Measurements from ENCODE around the gene DNAL1. TPM values are rescaled to one million over a fixed set of nuclear protein-coding genes. Genes with fewer than 3 reads are reported as not detected.
"Not testable (repeated sequence)": the region's sequence is repeated elsewhere in the genome, so short reads cannot be mapped to it uniquely, and the experiment has no call there.

The DNAL1 gene
- total and polyA plus RNA-seq, 2 experiments from 2014 or later = 6.0 to 6.9 TPM

GRCh38 chr14:73696466-73697400 is 51.9 kb downstream of the DNAL1 start:
- Histone ChIP-seq H3K27me3 (no peaks in the 10 kb centered on the region), H3K4me3 (no peak overlapping the region), H3K27ac (peak overlapping the region; percentile 54), H4K20me1 (ENCODE audit: insufficient read depth, poor library complexity, severe bottlenecking) (no peaks in the 10 kb centered on the region), H3K79me2 (no peaks in the 10 kb centered on the region), H3K9me2 (replicated peaks; ENCODE audit: insufficient read depth) (no peaks in the 10 kb centered on the region), H3K36me3 (replicated peaks; ENCODE audit: insufficient read depth, low read depth) (no peaks in the 10 kb centered on the region), H3K9me3 (ENCODE audit: low read depth) (no peaks in the 10 kb centered on the region), H3K4me1 (ENCODE audit: insufficient read depth) (no peaks in the 10 kb centered on the region), H3K4me2 (no peak overlapping the region), H2AFZ (no peak overlapping the region)
- 85% methylated on average over 2 of the region's 2 CpGs for WGBS (ENCODE audit: low lambda C conversion rate, missing lambda C conversion rate)
- TF ChIP-seq EZH2 (IDR thresholded peaks at IDR 0.05; ENCODE audit: borderline replicate concordance) = no peak
- TF ChIP-seq EZH2phosphoT487 (IDR thresholded peaks at IDR 0.05; ENCODE audit: low read depth, severe bottlenecking, unreplicated experiment) = no peak
- no peak for TF ChIP-seq CTCF (IDR thresholded peaks at IDR 0.05; ENCODE audit: poor library complexity)
- DNase-seq (ENCODE audit: low spot score) = no peak

GRCh38 chr14:73700325-73700724 is 55.5 kb downstream of the DNAL1 start:
- WGBS (ENCODE audit: low lambda C conversion rate, missing lambda C conversion rate) = 86% methylated on average over 1 of the region's 1 CpG
- no peak for TF ChIP-seq EZH2phosphoT487 (IDR thresholded peaks at IDR 0.05; ENCODE audit: low read depth, severe bottlenecking, unreplicated experiment)
- TF ChIP-seq CTCF (IDR thresholded peaks at IDR 0.05; ENCODE audit: poor library complexity) = no peak
- no peak for TF ChIP-seq EZH2 (IDR thresholded peaks at IDR 0.05; ENCODE audit: borderline replicate concordance)
- Histone ChIP-seq H3K4me3 (no peak overlapping the region), H3K27me3 (no peaks in the 10 kb centered on the region), H3K79me2 (no peaks in the 10 kb centered on the region), H3K9me3 (ENCODE audit: low read depth) (no peaks in the 10 kb centered on the region), H3K4me2 (no peak overlapping the region), H3K27ac (peak overlapping the region; percentile 66), H3K36me3 (replicated peaks; ENCODE audit: insufficient read depth, low read depth) (no peaks in the 10 kb centered on the region), H4K20me1 (ENCODE audit: insufficient read depth, poor library complexity, severe bottlenecking) (no peaks in the 10 kb centered on the region), H3K4me1 (ENCODE audit: insufficient read depth) (no peaks in the 10 kb centered on the region), H3K9me2 (replicated peaks; ENCODE audit: insufficient read depth) (no peaks in the 10 kb centered on the region), H2AFZ (no peak overlapping the region)
- DNase-seq (ENCODE audit: low spot score) = no peak

- H4K20me1 ChIP-seq (ENCODE audit: insufficient read depth, poor library complexity, severe bottlenecking) = peaks cover 18% of the 10 kb centered on the region
Observed at GRCh38 chr14:73708076-73708475, 63.3 kb downstream of the DNAL1 start.

GRCh38 chr14:73709904-73710469 is 65.2 kb downstream of the DNAL1 start:
- no peaks in the 10 kb centered on the region for H3K9me2 ChIP-seq (replicated peaks; ENCODE audit: insufficient read depth)
- H3K4me2 ChIP-seq = no peak overlapping the region
- 97% methylated on average over 8 of the region's 8 CpGs for WGBS (ENCODE audit: low lambda C conversion rate, missing lambda C conversion rate)
- peaks cover 18% of the 10 kb centered on the region for H4K20me1 ChIP-seq (ENCODE audit: insufficient read depth, poor library complexity, severe bottlenecking)
- no peaks in the 10 kb centered on the region for H3K27me3 ChIP-seq
- H3K79me2 ChIP-seq = peaks cover 43% of the 10 kb centered on the region
- TF ChIP-seq CTCF (IDR thresholded peaks at IDR 0.05; ENCODE audit: poor library complexity) (no peak), EZH2 (IDR thresholded peaks at IDR 0.05; ENCODE audit: borderline replicate concordance) (no peak), EZH2phosphoT487 (IDR thresholded peaks at IDR 0.05; ENCODE audit: low read depth, severe bottlenecking, unreplicated experiment) (no peak)
- no peaks in the 10 kb centered on the region for H3K9me3 ChIP-seq (ENCODE audit: low read depth)
- no peaks in the 10 kb centered on the region for H3K36me3 ChIP-seq (replicated peaks; ENCODE audit: insufficient read depth, low read depth)
- H3K4me3 ChIP-seq = no peak overlapping the region
- no peak overlapping the region for H2AFZ ChIP-seq
- DNase-seq (ENCODE audit: low spot score) = no peak
- peaks cover 21% of the 10 kb centered on the region for H3K4me1 ChIP-seq (ENCODE audit: insufficient read depth)
- no peak overlapping the region for H3K27ac ChIP-seq

More at GRCh38 chr14:73708076-73708475, 63.3 kb downstream of the DNAL1 start:
- not testable (repeated sequence) for H2AFZ ChIP-seq; H3K4me2 ChIP-seq; H3K9me2 ChIP-seq (replicated peaks; ENCODE audit: insufficient read depth); H3K27me3 ChIP-seq; DNase-seq (ENCODE audit: low spot score); H3K4me3 ChIP-seq; H3K9me3 ChIP-seq (ENCODE audit: low read depth); H3K27ac ChIP-seq; H3K36me3 ChIP-seq (replicated peaks; ENCODE audit: insufficient read depth, low read depth)
- WGBS (ENCODE audit: low lambda C conversion rate, missing lambda C conversion rate) = 79% methylated on average over 4 of the region's 4 CpGs
- Histone ChIP-seq H3K4me1 (ENCODE audit: insufficient read depth) (peaks cover 15% of the 10 kb centered on the region), H3K79me2 (peaks cover 37% of the 10 kb centered on the region)
